HK-2 (cell line): ENCODE results near the gene EDA.
"Not testable (repeated sequence)": the region's sequence is repeated elsewhere in the genome, so short reads cannot be mapped to it uniquely, and the experiment has no call there.

Experiments
- DNase-seq: peaks from one replicate; pipeline ENCODE4 v3.0.0-alpha.2; 2018; ENCODE audit not compliant: unreplicated experiment

EDA gene

DNA sequence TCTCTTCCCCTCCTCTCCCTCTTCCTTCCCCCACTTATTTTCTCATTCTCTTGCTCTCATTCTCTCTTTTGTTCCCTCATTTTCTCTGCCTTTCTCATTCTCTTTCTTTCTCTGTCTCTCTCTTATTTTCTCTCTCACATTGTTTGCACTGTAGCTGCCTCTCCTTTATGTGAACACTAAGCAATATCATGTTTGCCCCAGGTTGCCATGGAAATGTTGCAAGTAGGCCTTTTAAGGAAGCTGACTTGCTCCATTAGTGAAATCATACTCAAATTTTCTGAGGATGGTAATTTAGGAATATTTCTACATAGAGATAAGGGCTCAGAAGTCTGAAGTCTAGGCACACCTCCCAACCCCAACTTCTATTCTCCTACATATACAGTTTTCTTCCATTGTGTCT is 130.1 kb downstream of the EDA start:
- no peak for DNase-seq

DNA sequence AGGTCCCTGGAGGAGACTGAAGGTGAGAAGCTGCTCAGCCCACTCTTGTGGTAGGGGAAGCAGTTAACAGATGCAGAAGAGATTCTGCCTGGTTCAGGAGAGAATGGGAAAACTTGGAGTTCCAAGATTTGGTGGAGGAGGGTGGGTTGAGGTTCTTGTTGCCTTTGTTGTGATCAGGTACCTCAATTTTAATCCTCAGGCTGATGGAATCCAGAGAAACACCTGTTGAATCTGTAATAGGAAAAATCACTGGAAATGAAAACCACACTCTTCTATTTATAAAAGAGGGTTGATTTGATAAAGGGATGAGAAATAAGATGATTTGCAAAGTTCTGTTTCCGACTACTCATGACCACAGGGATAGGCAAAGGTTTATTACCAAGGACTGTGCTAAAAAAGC is 132.1 kb downstream of the EDA start:
- DNase-seq: no peak

DNA sequence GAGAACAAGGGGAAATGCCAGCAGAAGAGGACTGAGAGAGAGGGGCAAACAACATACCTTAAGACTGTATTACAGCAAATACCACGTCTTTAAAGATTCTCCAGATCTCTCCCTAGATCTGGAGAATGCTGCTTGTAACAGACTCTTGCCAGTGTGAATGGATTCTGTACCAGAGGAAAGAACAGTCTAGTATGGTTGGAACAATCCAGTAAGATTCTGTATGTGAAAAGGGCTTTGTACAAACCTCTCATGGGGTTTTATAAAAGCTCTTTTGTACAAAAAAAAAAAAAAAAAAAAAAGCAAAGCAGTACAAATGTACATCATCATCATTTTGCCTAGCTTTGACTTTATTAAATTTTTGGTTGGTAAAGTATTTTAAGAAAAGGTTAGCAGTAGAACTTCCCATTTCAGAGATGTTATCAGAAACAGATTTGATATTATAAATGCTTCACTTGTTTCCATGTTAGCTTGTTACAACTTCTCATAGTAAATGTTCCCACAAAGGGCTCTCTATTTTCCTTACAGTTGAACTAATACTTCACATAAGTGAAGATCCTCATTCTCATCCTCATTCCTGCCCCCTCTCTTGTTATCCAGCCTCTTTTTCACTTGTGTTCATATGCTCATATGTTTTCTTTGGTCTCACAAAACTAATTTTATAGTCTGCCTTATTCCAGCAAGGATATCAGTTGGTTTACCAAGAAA is 144.2 kb downstream of the EDA start:
- no peak for DNase-seq

DNA sequence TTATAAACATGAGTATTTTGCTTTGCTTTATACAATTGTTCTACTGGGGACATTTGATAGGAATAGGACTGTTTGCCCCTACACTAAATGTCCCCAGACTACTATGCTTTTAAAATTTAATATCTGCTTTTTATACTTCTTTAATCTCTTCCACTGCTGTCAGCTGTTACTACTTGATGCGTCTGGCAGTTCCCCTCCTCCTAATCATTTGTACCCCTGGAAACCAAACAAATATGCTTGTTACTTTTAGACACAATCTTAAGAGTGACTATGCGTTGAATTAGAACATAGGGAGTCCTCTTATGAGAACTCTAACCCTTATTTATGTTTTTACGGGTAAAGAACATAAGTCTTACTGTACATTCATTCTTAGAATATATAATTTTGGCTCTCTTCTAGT is 145.7 kb downstream of the EDA start:
- no peak for DNase-seq

DNA sequence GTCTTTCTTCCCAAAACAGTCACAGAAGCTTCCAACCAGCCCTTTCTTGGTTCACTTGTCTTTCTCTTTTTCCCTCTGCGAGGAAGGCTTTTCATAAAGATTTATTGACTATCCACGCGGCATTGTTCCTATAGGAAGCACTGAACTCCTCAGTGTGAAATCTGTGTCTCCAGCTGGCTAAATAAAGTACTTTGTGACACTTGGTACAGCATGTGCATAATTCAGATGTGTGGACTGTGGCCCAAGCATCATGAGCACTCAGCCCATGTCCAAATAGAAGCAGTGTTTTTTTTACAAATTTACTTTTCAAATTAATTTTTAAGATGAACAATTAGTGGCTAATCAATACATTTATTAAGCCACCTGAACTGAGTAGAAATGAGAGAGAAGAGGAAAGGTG is 146.4 kb downstream of the EDA start:
- no peak for DNase-seq

DNA sequence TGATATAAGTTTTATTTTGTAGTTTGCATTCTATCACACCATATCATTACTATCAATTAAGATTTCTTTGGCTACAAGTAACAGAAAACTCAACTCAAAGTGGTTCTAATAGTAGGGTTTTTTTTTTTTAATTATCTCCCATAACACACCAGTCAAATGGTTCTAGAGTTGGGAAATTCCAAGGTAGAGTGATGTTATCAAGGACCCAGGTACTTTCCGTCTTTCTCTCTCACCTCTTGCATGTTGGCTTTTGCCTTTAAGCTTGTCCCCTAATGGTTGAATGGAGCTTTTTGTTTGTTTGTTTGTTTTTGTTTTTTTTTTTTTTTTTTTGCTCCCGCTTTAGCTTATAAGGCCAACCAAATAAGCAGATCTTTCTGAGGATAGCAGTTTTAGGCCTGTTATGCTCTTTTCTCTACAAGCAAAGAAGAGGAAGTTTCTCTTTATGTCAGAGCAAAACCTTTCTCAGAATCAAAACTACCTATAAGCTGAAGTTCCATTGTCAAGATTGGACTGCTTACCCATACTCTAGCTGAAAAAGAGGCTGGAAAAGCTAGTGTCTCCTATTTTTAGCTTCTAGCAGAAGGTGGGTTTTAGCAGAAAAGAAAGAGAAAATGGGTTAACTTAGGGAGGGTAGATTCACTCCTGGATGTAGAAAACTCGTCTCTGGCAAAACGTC is 177.5 kb downstream of the EDA start:
- no peak for DNase-seq

DNA sequence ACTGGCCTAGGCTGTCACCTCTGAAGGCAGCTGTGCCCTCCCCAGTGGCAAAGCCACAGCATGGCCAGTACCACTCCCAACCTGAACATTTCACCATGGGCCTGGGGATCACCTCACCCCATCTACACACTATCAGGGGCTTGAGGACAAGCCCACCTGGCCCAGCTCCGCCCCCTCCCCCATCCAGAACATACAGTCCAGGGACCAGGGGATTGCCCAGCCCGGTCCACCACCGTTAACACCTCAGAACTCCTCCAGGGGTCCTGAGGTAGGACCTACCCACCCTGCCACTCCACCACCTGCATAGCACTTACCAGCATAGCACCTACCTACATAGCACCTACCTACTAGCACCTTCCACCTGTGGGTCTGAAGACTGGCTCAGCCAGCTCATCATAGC is 179.8 kb downstream of the EDA start:
- DNase-seq: no peak

DNA sequence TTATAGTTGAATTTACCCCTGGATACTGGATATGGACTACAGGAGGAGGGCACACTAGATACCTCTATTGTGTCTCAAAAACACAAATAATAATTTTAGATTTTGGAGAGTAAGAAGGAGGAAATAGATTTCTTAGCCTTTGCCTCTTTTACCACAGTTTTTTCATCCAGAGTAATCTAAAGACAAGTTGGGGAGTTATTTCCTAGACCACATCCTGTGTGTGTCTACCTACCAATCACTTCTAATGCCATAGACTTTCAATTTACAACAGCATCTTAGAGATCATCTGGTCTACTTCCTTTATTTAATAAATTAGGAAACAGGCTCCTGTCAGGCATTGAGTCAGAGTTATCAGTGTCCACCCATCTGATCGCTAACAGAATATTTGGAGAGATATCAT is 191.5 kb downstream of the EDA start:
- no peak for DNase-seq

DNA sequence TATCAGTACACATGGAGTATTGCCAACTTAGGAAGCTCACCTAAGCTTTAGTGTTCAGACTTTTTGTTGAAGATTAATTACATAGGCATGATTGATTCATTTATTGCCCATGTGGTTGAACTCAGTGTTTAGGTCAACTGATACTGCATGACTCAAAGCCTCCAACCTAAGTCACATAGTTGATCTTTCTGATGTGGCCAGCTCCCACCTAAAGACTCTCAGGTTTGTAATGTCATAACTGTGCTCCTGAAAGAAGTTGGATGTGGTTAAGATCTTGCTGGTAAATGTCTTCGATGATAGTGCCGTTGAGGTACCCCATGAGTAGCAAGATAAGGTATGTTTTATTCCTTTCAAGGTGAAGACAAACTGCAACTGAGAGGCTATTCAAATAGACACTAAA is 192.5 kb downstream of the EDA start:
- no peak for DNase-seq

DNA sequence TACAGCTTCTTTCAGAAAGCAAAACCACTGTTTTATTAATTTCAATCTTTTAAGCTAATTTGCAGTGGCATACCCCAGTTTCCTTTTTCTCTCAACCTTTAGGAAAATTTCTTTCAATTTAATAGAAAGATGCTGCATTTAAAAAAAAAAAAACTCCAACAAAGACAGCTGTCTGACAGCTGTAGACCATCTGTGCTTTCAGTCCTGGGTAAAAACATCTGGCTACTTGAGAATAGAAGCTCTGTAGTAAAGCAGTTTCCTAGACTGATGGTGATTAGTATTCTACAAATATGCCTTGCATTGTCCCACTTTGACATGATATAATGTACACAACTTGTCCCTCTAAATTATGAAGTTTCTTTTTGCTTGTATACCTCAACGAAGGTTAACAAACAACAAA is 197.8 kb downstream of the EDA start:
- no peak for DNase-seq

DNA sequence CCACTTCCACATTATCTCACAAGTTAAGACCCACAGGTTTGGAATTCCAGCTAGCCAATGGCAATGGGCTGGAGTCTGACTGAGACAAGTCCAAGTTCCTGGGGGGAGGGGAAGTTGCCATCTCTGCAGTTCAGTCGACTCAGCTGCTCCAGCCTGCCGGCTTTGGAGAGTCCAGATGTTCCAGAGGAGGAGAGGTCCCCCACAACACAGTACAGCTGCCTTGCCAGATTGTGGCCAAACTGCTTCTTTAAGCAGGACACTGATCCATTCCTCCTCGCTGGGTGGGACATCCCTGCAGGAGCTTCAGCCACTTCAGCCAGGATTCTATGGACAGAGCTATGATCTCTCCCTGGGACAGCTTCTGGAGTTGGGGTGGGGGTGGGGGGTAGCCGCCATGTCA is 199.2 kb downstream of the EDA start:
- no peak for DNase-seq

DNA sequence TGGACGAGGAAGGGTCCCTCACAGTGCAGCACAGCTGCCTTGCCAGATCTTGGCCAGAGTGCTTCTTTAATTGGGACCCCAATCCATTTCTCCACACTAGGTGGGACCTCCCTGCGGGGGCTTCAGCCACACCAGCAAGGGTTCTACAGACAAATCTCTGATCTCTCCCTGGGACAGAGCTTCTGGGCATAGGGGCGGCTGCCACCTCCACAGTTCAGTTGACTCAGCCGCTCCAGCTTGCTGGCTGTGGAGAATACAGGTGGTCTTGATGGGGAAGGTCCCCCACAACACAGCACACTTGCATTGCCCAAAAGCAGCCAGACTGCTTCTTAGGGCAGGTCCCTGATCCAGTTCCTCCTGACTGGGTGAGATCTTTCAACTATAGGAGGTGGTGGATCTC is 199.6 kb downstream of the EDA start:
- DNase-seq: no peak

DNA sequence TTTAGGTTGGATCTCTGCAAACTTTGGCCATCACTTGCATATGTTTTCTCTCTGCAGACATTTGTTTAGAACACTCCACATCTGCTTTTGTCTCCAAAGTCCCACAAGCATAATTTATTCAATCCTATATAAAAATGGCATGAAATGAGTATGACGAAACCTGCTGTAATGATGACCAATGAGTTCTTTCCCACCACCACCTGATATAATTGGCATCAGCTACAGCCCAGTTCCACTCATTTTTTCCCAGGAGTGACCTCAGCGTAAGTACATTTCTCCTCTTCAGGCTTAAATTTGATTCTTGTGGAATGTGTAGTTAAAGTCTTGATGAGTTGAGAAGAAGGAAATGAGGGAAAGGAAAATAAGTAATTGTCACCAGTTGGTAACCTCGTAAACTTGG is 228.7 kb downstream of the EDA start:
- no peak for DNase-seq

DNA sequence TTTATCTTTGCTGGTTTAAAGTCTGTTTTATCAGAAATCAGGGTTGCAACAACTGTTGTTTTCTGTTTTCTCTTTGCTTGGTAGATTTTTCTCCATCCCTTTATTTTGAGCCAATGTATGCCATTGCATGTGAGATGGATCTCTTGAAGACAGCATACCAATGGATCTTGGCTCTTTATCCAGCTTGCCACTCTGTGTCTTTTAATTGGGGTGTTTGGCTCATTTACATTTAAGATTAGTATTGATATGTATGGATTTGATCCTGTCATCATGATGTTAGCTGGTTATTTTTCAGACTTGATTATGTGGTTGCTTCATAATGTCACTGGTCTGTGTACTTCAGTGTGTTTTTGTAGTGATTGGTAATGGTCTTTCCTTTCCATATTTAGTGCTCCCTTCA is 244.1 kb downstream of the EDA start:
- not testable (repeated sequence) for DNase-seq

DNA sequence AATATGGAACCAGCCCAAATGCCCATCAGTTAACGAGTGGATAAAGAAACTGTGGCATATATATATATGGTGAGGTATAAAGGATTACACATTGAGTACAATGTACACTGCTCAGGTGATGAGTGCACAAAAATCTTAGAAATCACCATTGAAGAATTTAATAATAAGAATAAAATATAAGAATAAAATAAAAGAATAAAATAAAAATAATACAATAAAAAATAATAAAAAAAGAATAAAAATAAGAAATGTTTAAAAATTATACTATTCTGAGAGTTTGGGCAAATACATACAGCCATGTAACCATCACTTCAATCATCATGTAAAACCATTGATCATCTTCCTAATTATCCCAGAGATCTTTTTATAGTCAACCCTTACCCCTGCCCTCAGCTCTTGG is 260.3 kb downstream of the EDA start:
- no peak for DNase-seq

DNA sequence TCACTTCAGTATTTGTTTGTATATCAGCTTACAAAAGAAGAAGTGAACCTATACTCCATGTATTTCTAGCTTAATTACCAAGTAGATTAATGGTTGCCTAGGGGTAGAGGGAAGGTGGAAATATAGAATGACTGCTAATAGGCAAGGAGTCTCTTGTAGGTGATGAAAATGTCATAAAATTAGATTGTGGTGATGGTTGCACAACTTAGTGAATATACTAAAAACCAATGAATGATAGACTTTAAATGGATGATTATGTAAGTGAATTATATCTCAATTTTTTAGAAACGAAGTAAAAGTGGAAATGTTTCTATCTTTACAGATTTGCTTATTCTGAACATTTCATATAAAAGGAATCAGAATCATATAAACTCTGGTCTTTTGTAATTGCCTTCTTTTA is 268.3 kb downstream of the EDA start:
- DNase-seq: no peak

DNA sequence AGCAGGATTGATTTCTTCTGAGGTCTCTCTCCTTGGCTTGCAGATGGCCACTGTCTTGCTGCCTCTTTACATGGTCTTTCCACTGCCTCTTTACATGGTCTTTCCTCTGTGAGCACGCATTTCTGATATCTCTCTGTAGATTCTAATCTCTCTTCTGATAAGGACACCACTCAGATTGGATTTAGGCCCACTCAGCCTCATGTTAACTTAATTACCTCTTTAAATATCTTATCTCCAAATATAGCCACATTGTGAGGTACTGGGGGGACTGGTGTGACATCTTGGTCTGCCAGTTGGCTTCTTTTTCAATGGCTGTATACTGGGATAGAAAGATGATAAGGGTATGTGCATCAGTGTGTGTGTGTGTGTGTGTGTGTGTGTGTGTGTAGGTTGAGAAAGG is 280.1 kb downstream of the EDA start:
- no peak for DNase-seq

DNA sequence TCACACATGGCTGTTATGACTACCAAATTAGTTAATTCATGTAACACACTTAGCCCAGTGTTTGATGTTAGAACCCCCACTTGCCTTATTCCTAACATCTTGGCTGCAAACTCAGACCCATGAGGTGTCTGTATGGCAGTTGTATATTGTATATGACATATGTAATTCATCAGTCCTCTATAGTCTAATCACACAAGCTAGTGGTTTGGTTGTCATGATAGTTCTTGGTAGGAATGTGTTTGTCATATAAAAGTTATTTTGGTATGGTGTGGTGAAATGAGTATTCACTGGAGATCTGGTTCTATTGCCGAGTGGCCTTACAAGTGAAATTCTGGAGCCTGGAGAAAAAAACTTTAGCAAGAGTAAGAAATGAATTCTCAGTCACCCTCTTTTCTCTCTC is 284.6 kb downstream of the EDA start:
- DNase-seq: no peak

DNA sequence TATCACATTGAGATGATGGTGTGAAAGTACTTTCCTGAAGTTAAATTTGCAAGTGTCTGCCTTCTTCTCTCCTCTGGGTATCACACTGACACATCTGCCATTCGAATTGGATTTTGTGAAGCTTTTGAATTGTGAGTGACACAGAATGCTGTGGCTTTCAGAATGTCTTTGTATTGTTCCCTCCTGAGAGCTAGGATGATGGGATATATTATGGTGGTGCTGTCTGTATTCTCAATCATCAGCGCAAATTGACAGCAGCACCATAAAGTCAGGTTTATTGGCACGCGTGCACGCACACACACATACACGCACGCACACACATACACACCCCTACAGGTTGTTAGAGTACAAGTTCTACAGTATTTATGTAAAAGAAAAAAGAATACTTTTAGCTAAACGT is 290.5 kb downstream of the EDA start:
- DNase-seq: no peak

DNA sequence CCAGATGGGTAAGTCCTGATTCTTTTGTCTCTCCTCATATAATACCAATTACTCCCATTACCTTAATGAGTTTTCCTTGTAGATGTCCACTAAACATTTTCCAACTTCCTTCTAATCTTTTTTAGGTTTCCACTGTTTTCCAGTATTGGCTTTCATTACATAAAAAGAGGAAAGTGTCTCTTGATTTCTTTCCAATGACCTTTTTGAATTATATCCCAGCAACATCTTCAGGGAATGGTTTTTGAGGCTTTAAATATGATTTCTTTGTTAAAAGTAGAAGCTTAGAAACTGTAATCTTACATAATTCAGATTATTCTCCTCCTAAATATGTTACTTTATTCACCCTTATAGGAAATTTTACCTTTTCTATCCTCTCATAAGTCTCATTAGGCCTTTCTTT is 298.9 kb downstream of the EDA start:
- no peak for DNase-seq

DNA sequence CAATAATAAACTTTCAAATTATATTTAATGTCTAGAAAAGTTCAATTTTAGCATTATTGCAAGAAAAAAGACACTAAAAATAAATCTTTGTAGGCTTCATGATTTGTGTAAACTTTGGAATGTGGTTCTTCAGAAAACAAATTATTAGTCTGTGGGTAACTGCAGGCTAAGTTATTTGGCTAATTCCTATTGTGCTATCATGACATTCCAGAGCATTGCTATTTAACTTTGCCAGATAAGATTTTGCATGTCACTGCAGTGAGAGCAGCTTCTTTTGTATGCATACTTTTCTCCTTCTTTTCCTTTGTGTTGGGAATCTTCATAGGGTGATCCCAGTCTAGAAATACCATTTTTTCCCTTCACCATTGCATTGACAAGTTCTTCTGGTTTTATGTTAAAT is 303.8 kb downstream of the EDA start:
- DNase-seq: no peak

DNA sequence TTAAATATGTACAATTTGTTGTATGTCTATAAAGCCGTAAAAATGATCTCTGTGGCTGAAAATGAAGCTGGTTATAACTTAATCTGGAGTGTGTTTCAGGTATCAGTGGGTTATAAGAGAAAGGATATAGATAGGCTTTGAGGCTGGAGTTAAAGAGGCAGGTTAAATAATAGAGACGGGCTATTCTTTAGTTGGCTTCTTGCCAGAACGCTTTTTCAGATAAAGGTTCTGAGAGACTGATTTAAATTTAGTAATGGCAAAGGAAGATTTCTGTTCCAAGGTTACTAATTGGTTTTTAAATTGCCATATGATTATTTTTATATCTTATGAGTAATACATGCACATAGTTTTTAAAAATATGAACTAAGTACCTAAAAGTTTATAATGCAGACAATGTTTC is 316.4 kb downstream of the EDA start:
- no peak for DNase-seq

DNA sequence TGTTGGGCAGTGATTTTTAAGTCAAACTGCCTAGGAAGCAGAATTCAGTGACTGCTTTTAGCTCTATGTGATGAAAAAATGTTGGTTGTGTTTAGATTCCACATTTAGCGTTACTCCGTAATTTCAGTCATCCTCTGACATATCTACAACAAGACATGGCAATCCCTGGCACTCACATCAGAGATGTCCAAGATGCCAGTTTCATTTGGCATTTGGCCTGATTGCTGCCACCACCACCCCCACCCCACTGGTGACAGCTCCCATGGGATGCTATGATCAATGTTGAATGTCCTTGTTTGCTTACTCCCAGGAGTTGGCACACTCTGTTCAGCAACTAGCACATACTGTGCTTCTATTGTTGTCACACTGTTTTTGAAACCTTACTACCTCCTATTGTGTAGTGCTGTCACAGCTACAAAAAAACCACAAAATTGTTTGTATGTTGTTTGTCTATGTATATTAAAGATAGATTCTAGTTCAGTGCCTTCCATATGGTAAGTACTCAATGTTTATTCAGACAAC is 332.4 kb downstream of the EDA start:
- no peak for DNase-seq

DNA sequence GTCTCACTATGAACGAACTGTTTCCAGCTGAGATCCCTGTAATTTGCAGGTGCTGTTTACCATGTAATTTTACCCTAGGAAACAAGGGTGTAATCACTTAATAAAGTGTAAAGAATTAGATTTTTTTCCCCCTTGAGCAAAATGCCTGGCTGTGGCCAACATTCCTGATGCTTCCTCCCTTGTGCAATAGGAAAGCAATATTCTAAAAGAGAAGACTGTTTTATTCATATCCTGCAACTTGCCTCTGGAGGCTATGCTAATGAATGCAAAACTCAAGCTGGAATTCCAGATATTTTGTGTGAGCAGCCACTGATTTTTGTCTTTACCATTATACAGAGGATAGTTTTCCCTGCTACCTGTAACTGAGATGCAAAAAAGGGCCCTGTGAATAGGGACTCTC is 335.8 kb downstream of the EDA start:
- no peak for DNase-seq
